ENCODE measurements around the gene IER2.
"Not testable (repeated sequence)": the region's sequence is repeated elsewhere in the genome, so short reads cannot be mapped to it uniquely, and the experiment has no call there.

Gene IER2

GRCh38 chr19:13190781-13191540 is 40.8 kb downstream of the IER2 start:
- H3K4me3 ChIP-seq (ENCODE audit: low read depth, low read length): no peak overlapping the region

- H3K4me3 ChIP-seq (ENCODE audit: low read depth, low read length): no peak overlapping the region
Observed at GRCh38 chr19:13195678-13196077, 45.5 kb downstream of the IER2 start.

GRCh38 chr19:13198634-13199033 is 48.4 kb downstream of the IER2 start:
- H3K4me3 ChIP-seq (ENCODE audit: low read depth, low read length): no peak overlapping the region

- H3K4me3 ChIP-seq (ENCODE audit: low read depth, low read length): not testable (repeated sequence)
Observed at GRCh38 chr19:13202112-13202511, 51.9 kb downstream of the IER2 start.

Data from iPS-11a (cell line).